ENCODE measurements around the gene SAMM50.

- TF ChIP-seq EP300 (IDR thresholded peaks at IDR 0.05) (no peak), CTCF (IDR thresholded peaks at IDR 0.05) (no peak)
Observed at GRCh38 chr22:43983808-43984207, 28.6 kb downstream of the SAMM50 start.
